ENCODE data around the gene POU2F2. TPM values are rescaled to one million over a fixed set of nuclear protein-coding genes. Genes with fewer than 3 reads are reported as not detected.
A peak's percentile ranks its signal among the peaks of the same experiment; 100 is the strongest.

The POU2F2 gene
- total and polyA plus RNA-seq, 9 of the 15 experiments (the other 6 are each of a cell fraction or from before 2014, with no cell fraction given), result 0.03 to 0.68 (median 0.14) TPM

DNA sequence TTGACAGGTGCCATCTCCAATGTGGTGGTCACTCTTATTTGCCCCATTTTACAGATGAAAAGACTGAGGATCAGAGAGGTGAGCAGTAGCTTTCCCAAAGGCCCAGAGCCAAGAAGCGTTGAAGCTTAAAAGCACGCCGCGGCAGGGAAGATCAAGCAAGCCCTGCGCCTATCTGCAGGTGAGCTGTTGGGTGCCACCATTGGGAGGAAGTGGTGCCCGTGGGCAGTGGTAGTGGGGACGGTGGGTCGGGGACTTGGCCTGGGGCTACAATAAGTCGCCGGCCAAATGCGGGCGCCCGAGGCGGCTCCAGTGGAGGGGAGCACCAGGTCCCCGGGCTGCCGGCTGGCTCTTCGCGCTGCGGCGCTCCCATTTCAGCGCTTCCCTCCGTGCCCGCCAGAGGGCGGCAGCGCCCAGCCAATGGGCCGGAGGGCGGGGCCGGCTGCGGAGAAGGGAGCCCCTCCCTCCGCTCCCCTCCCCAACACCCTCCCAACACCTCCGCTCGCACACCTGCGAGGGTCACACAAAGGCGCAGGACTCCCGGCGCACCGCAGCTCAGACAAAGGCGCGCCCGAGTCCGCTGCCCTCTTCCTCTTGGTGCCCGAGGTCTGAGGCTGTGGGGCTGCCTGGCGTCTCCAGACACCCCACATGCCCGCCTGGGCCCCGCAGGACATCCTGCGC, 744 bp upstream of the POU2F2 start (continued):
- TF ChIP-seq, protein P1, sequence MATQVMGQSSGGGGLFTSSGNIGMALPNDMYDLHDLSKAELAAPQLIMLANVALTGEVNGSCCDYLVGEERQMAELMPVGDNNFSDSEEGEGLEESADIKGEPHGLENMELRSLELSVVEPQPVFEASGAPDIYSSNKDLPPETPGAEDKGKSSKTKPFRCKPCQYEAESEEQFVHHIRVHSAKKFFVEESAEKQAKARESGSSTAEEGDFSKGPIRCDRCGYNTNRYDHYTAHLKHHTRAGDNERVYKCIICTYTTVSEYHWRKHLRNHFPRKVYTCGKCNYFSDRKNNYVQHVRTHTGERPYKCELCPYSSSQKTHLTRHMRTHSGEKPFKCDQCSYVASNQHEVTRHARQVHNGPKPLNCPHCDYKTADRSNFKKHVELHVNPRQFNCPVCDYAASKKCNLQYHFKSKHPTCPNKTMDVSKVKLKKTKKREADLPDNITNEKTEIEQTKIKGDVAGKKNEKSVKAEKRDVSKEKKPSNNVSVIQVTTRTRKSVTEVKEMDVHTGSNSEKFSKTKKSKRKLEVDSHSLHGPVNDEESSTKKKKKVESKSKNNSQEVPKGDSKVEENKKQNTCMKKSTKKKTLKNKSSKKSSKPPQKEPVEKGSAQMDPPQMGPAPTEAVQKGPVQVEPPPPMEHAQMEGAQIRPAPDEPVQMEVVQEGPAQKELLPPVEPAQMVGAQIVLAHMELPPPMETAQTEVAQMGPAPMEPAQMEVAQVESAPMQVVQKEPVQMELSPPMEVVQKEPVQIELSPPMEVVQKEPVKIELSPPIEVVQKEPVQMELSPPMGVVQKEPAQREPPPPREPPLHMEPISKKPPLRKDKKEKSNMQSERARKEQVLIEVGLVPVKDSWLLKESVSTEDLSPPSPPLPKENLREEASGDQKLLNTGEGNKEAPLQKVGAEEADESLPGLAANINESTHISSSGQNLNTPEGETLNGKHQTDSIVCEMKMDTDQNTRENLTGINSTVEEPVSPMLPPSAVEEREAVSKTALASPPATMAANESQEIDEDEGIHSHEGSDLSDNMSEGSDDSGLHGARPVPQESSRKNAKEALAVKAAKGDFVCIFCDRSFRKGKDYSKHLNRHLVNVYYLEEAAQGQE (IDR thresholded peaks at IDR 0.05; ENCODE audit: borderline replicate concordance), result peak; percentile 87
- TF ChIP-seq, protein P1 (CRISPR knock-in tag; IDR thresholded peaks at IDR 0.05; ENCODE audit: low read depth), result peak; percentile 54; the same call in 1 of the 2 replicates
- TF ChIP-seq SNIP1 (IDR thresholded peaks at IDR 0.05; ENCODE audit: low read depth) (no peak), FIP1L1 (IDR thresholded peaks at IDR 0.05; ENCODE audit: low read depth, low read length, poor library complexity, severe bottlenecking) (peak; percentile 49), MTF1 (CRISPR knock-in tag; IDR thresholded peaks at IDR 0.05; ENCODE audit: borderline replicate concordance) (no peak), PHTF2 (CRISPR knock-in tag; IDR thresholded peaks at IDR 0.05) (no peak), HDAC8 (tag; IDR thresholded peaks at IDR 0.05) (no peak), NR2C2 (CRISPR knock-in tag; IDR thresholded peaks at IDR 0.05) (no peak), NR2C2 (tag; IDR thresholded peaks at IDR 0.05) (0 out of 2 replicates have a peak, but pooled peaks have one; percentile 18), CHD4 (IDR thresholded peaks at IDR 0.05; ENCODE audit: insufficient read depth, insufficient replicate concordance, low read depth, low read length, poor library complexity, severe bottlenecking) (no peak), TFAM (CRISPR knock-in tag; conservative IDR thresholded peaks at IDR 0.05) (no peak), ATF7 (IDR thresholded peaks at IDR 0.05) (no peak), THRAP3 (IDR thresholded peaks at IDR 0.05; ENCODE audit: borderline replicate concordance) (no peak), TCF7L2 (IDR thresholded peaks at IDR 0.05; ENCODE audit: low read depth, low read length) (no peak), SMC3 (conservative IDR thresholded peaks at IDR 0.05; ENCODE audit: insufficient read depth, low read depth, low read length) (peak; percentile 97), ARNT (IDR thresholded peaks at IDR 0.05) (no peak), PCBP1 (IDR thresholded peaks at IDR 0.05; ENCODE audit: low read depth, low read length, poor library complexity, severe bottlenecking) (peak; percentile 95), RCOR1 (IDR thresholded peaks at IDR 0.05; ENCODE audit: borderline replicate concordance in 1 of 2, low read depth in 2 of 2, low read length in 2 of 2) (no peak)
- TF ChIP-seq, protein P2, sequence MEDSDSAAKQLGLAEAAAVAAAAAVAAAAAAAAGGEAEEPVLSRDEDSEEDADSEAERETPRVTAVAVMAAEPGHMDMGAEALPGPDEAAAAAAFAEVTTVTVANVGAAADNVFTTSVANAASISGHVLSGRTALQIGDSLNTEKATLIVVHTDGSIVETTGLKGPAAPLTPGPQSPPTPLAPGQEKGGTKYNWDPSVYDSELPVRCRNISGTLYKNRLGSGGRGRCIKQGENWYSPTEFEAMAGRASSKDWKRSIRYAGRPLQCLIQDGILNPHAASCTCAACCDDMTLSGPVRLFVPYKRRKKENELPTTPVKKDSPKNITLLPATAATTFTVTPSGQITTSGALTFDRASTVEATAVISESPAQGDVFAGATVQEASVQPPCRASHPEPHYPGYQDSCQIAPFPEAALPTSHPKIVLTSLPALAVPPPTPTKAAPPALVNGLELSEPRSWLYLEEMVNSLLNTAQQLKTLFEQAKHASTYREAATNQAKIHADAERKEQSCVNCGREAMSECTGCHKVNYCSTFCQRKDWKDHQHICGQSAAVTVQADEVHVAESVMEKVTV (CRISPR knock-in tag; IDR thresholded peaks at IDR 0.05), result peak; percentile 92

Measured in K562 (cell line).